SU-DHL-6 (cell line): ENCODE measurements around the gene BCKDK.

Experiments used
- H2AFZ ChIP-seq: fragments of 200-600 bp; sonication (generic); 2 replicates; pipeline ENCODE4 v1.6.1; 2014; ENCODE audit warnings: low read depth, mild to moderate bottlenecking, moderate library complexity, mixed read lengths, antibody characterized with exemption, low read length; ENCODE audit not compliant: severe bottlenecking
- H3F3A ChIP-seq: fragments of 200-600 bp; shearing (Covaris generic); 2 replicates; pipeline ENCODE4 v1.6.0; 2016; ENCODE audit warnings: antibody characterized with exemption, mild to moderate bottlenecking; ENCODE audit not compliant: insufficient read depth
- H3K27ac ChIP-seq: fragments of 200-600 bp; sonication (generic); 2 replicates; pipeline ENCODE4 v1.5.1; 2016; ENCODE audit warnings: low read depth, mild to moderate bottlenecking, low read length, moderate library complexity, mixed read lengths
- H3K27me3 ChIP-seq: fragments of 200-600 bp; sonication (generic), shearing (Covaris generic); 2 replicates; pipeline ENCODE4 v1.6.0; 2014; ENCODE audit warnings: mild to moderate bottlenecking, low read length
- H3K36me3 ChIP-seq: fragments of 200-600 bp; sonication (generic); 2 replicates; pipeline ENCODE4 v1.6.1; 2014; ENCODE audit warnings: mild to moderate bottlenecking, low read length, mixed read lengths
- H3K4me2 ChIP-seq: fragments of 300-600, 200-600 bp; shearing (Covaris generic), sonication (generic); 2 replicates; pipeline ENCODE4 v1.6.0; 2014; ENCODE audit warnings: low read length, low read depth, mild to moderate bottlenecking; ENCODE audit not compliant: poor library complexity, severe bottlenecking
- H3K4me3 ChIP-seq: fragments of 200-600 bp; sonication (generic); 2 replicates; pipeline ENCODE4 v1.5.1; 2014; ENCODE audit warnings: antibody characterized with exemption, low read length, mild to moderate bottlenecking, mixed read lengths; ENCODE audit not compliant: insufficient read depth, poor library complexity, severe bottlenecking
- H3K79me2 ChIP-seq: fragments of 200-600 bp; sonication (generic); 2 replicates; pipeline ENCODE4 v1.6.1; 2014; ENCODE audit warnings: mild to moderate bottlenecking, low read length, moderate library complexity; ENCODE audit not compliant: insufficient read depth
- H3K9ac ChIP-seq: fragments of 200-600 bp; sonication (generic); 2 replicates; pipeline ENCODE4 v1.7.0; 2014; ENCODE audit warnings: mild to moderate bottlenecking, low read length
- H3K9me2 ChIP-seq: fragments of 200-600 bp; sonication (generic); replicated peaks from 2 replicates; pipeline ENCODE4 v1.6.1; 2014; ENCODE audit warnings: low read length; ENCODE audit not compliant: insufficient read depth
- H3K9me3 ChIP-seq: fragments of 200-600 bp; sonication (generic); 2 replicates; pipeline ENCODE4 v1.6.1; 2014; ENCODE audit warnings: low read length, mixed read lengths; ENCODE audit not compliant: insufficient read depth
- H4K20me1 ChIP-seq: fragments of 200-600 bp; sonication (generic); 2 replicates; pipeline ENCODE4 v1.6.1; 2014; ENCODE audit warnings: low read depth, mild to moderate bottlenecking, antibody characterized with exemption, low read length, moderate library complexity, mixed read lengths
- CTCF ChIP-seq: fragments of 200-600 bp; sonication (generic); IDR thresholded peaks from one replicate; pipeline ENCODE4 v1.5.1; 2017; ENCODE audit warnings: antibody characterized with exemption, mild to moderate bottlenecking, low read length, moderate library complexity; ENCODE audit not compliant: insufficient read depth, poor library complexity, severe bottlenecking
- EZH2phosphoT487 ChIP-seq: fragments of 200-600 bp; sonication (generic), shearing (Covaris generic); conservative IDR thresholded peaks from 2 replicates; pipeline ENCODE4 v1.6.1; 2018; ENCODE audit warnings: mild to moderate bottlenecking, antibody characterized with exemption, low read length, moderate library complexity, mixed read lengths

Gene BCKDK

GRCh38 chr16:31088459-31089183, 19.6 kb upstream of the BCKDK start, which contains the start of gene PRSS53:
Gene PRSS53 (minus strand): TSS chr16:31088943. CDS start chr16:31088809, 134 bp downstream.
- Histone ChIP-seq H3K36me3 (no peaks in the 10 kb centered on the region), H3K9ac (no peak within 1 kb of the TSS), H3K9me3 (no peaks in the 10 kb centered on the region), H3K9me2 (no peaks in the 10 kb centered on the region), H3K27me3 (no peaks in the 10 kb centered on the region), H3F3A (peaks cover 6% of the 10 kb centered on the region; the same call in 1 of the 2 replicates), H3K4me3 (no peak within 1 kb of the TSS), H3K79me2 (peaks cover 12% of the 10 kb centered on the region), H3K4me2 (no peak within 1 kb of the TSS), H4K20me1 (peaks cover 2% of the 10 kb centered on the region; the same call in 1 of the 2 replicates), H2AFZ (no peak within 1 kb of the TSS), H3K27ac (no peak within 1 kb of the TSS)
- TF ChIP-seq CTCF (no peak), EZH2phosphoT487 (no peak)

- Histone ChIP-seq H3K4me3 (no peak overlapping the region), H4K20me1 (peaks cover 2% of the 10 kb centered on the region; the same call in 1 of the 2 replicates), H3K79me2 (peaks cover 17% of the 10 kb centered on the region), H3K9ac (no peak overlapping the region), H3F3A (peaks cover 6% of the 10 kb centered on the region), H3K27me3 (no peaks in the 10 kb centered on the region), H3K9me2 (no peaks in the 10 kb centered on the region), H3K4me2 (no peak overlapping the region), H3K9me3 (no peaks in the 10 kb centered on the region), H3K36me3 (no peaks in the 10 kb centered on the region), H3K27ac (no peak overlapping the region), H2AFZ (no peak overlapping the region)
- TF ChIP-seq EZH2phosphoT487 (no peak), CTCF (no peak)
Measured at GRCh38 chr16:31089199-31089598, 19.0 kb upstream of the BCKDK start.

GRCh38 chr16:31090540-31090939, 17.6 kb upstream of the BCKDK start:
- H4K20me1 ChIP-seq = peaks cover 2% of the 10 kb centered on the region; the same call in 1 of the 2 replicates
- H3K27me3 ChIP-seq = no peaks in the 10 kb centered on the region
- TF ChIP-seq CTCF = no peak
- TF ChIP-seq EZH2phosphoT487 = no peak
- no peaks in the 10 kb centered on the region for H3K9me3 ChIP-seq
- peaks cover 20% of the 10 kb centered on the region for H3K79me2 ChIP-seq
- no peak overlapping the region for H3K4me2 ChIP-seq
- no peaks in the 10 kb centered on the region for H3K9me2 ChIP-seq
- no peak overlapping the region for H3K27ac ChIP-seq
- no peaks in the 10 kb centered on the region for H3K36me3 ChIP-seq
- no peak overlapping the region for H2AFZ ChIP-seq
- no peak overlapping the region for H3K4me3 ChIP-seq
- no peak overlapping the region for H3K9ac ChIP-seq
- H3F3A ChIP-seq = peaks cover 7% of the 10 kb centered on the region
